GM18498 (cell line): ENCODE data around the gene IFITM2.
"Not testable (repeated sequence)": the region's sequence is repeated elsewhere in the genome, so short reads cannot be mapped to it uniquely, and the experiment has no call there.

Experiments
- ATAC-seq: cut with Tn5 transposase; IDR thresholded peaks from one replicate; pipeline ENCODE4 v1.9.1; 2021; ENCODE audit warnings: mild to moderate bottlenecking, moderate library complexity; ENCODE audit not compliant: unreplicated experiment

Gene IFITM2

GRCh38 chr11:339963-340362 lies 32.3 kb downstream of the IFITM2 start:
- no peak for ATAC-seq

DNA sequence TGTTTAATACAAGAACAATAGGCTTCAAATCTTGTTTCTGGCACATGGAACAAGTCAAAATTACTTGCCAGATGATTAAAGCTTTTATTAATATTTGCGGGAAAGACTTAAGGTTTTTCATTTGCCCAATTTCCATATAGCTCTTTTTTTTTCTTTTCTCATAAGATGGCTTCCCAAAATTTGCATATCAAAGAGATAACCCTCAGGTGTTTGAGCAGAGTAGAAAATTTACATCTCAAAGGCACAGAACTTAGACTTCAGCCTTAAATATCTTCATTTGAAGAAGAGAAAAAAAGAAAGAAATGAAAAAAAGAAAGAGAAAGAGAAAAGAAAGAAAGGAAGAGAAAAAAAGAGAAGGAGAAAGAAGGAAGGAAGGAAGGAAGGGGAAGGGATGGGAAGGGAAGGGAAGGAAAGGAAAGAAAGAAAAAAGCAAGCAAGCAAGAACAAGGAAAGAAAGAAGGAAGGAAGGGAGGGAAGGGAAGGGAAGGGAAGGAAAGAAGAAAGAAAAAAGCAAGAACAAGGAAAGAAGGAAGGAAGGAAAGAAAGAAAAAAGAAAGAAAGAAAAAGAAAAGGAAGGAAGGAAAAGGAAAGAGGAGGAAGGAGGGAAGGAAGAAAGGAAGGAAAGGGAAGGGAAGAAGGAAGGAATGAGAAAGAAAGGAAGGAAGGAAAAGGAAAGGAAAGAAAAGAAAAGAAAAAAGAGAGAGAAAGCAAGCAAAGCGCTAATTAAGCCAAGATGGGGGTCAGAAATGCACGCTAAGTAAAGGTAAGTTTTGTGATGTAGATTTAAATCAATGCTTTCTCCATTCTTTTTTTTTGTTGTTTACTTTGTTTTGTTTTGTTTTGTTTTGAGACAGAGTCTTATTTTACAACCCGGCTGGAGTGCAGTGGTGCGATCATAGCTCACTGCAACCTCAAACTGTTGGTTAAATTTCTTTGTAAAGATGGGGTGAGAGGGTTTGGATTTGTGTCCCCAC lies 33.2 kb downstream of the IFITM2 start:
- ATAC-seq = no peak

DNA sequence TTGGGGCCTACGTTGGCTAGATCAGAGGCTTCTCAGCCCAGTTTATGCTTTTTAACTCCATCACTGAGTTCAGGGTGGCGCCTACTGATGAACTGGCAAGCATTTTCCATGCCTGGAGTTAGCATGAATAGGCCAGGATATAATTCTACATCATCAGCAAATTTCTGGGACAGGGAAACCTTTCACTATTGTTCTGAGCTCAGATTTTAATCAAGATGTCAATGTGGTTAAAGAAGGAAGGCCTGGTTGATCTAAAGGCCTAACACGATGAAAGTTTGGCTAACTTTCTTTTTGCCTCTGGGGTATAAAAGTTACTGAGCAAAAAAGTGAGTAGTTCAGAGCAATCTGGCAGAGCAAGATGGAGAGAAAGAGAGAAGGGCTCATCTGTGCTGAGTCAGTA lies 34.7 kb downstream of the IFITM2 start:
- no peak for ATAC-seq

GRCh38 chr11:344836-345578 lies 37.4 kb downstream of the IFITM2 start:
- ATAC-seq = no peak

- ATAC-seq = no peak
Observed at GRCh38 chr11:346529-346928, 38.9 kb downstream of the IFITM2 start.

DNA sequence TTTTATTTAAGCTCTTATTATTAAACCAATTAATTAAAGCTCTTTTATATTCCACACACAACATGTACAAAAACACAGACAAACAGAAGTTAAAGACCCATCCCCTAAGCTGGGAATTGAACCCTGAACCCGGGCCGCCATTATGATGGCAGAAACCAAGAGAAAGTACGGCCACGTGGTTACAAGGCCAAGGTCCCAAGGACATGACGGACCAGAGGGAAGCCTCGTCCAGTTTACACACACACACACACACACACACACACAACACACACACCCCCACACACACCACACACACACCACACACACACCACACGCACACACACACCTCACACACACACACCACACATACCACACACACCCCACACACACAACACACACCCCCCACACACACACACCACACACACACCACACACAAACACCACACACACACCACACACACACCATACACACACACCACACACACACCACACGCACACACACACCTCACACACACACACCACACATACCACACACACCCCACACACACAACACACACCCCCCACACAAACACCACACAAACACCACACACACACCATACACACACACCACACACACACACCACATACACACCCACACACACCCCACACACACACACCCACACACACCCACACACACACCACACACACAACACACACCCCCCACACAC lies 41.8 kb downstream of the IFITM2 start:
- not testable (repeated sequence) for ATAC-seq

- not testable (repeated sequence) for ATAC-seq
Observed at GRCh38 chr11:350033-350722, 42.6 kb downstream of the IFITM2 start.

- peak; percentile 66 for ATAC-seq
Observed at GRCh38 chr11:350723-351255, 43.2 kb downstream of the IFITM2 start.

DNA sequence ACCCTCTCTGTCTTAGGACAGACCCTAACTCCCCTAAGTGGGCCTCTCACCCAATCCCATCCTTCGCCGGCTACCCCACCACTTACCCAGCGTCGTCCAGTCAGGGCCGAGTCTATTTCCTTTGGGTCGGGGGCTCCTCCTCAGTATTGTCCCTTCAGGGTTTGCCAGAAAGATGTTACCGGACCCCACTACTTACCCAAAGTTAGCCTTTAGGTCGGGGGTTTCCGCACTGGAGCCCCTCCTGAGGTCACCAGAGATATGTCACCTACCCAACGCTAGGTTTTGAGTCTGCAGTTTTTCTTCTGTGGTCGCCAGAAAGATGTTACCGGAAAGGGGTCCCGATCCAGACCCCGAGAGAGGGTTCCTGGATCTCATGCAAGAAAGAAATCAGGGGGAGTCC lies 43.8 kb downstream of the IFITM2 start:
- no peak for ATAC-seq

GRCh38 chr11:352456-353031 lies 44.9 kb downstream of the IFITM2 start:
- ATAC-seq = no peak

DNA sequence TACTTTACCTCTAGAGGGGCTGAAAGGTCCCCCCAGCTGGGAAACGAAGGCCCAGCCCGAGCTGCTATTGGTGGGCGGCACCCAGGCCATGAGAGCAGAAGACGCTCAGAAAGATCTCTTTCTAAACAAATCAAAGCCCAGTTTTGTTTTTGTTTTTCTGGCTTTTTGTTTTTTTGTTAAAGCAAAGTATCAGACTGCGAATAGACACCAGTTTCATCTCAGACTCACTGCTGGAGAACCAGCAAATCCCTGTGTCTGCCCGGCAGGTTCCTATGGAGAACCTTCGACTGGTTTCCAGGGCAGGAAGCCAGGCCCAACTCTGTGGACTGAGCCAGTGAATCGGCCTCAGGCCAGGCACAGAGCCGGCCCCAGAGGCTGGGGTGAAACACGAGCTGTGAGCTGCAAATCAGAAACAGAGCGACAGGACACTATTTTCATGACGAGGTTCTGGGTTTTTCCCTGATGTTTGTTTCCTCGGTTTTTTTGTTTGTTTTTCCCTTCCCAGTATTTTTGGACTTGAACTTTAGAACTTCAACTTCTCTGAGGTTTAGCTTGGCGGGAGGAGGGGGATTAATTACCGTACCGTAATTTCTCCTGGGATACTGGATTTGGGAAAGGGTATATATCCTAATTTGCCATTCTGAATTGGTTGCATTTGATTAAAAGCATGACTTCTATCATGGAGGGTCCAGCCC lies 45.7 kb downstream of the IFITM2 start:
- no peak for ATAC-seq

DNA sequence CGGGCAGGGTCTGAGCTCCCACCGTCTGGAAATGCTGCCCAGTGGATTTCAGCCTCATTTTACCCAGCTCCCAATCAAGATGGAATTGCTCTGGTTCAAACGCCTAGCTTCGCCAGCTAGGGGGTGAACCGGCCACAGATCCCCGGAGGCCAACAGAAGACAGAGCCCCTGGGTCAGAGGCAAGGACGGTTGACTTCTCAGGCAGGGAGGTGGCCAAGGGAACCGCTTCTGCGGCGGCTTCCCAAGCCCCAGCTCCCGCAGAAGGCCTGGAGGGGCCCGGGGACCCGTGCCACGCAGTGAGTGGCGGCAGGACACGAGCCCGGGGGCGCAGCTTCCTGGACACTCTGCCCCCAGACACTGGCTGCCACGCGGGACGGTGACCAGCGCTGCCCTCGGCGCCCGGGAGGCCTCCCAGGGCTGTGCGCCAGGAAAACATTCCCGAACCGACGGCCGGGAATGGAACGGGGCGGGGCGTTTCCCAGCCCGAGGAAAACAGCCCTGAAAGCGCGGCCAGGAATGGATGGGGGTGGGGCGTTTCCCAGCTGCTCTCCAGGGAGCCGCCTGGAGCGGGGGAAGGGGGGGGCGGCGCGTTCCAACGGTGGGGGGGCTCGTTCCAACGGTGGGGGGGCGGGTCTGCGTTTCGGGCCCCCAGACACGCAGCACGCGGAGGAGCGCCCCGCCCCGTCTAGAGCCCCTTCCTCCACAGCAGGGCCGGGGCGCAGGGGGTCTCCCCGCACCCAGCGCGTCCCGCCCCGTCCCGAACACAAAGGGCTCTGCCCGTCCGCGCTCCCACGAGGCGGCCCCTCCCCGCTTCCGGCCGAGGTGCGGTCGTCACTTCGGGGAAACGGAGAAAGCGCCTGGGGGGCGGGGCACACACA lies 48.2 kb downstream of the IFITM2 start:
- ATAC-seq = peak; percentile 57

GRCh38 chr11:356610-357009 lies 49.0 kb downstream of the IFITM2 start:
- ATAC-seq = no peak

DNA sequence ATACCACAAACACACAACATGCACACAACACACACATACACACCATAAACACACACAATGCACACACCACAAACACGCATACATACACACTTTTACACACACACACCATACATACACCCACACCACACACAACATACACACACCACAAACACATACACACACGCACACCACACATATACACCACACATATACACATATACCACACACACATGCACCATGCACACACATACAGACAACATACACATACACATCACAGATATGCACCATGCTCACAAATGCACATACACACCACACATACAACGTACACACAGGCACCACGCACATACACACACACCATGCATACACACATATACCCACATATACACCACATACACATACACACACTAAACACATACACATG lies 50.0 kb downstream of the IFITM2 start:
- ATAC-seq = no peak

DNA sequence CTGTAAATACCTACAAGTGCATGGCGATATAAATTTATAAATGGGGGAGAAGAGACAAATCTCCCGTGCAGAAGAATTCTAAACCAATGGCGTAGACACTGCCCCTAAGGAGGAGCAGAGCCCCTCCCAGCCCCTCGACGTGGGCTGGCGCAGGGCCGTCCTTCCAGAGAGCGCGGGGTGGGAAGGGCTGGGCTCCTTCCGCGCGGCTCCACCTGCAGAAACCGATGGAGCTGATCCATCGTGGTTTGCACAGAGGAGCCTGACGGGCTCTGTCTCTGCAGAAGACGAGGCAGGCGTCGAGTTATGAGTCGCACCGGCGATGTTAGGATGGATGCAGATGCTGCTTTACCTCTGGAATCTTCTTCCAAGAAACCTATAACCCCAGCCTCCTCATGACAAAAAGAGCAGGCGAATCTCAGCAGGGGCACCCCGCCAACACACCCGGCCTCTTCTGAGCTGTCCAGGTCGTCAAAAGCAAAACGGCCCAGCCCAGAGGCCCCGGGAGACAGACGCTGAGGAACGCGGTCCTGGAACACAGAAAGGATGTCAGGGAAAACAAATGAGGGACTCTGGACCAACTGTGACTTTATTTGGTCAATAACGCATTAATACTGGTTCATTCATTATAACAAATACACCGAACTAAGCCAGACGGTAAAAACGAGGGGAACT lies 50.6 kb downstream of the IFITM2 start:
- no peak for ATAC-seq
